ENCODE measurements around the gene KLF3. TPM values are rescaled to one million over a fixed set of nuclear protein-coding genes. Genes with fewer than 3 reads are reported as not detected.
"Not testable (repeated sequence)": the region's sequence is repeated elsewhere in the genome, so short reads cannot be mapped to it uniquely, and the experiment has no call there.

Gene KLF3
- total RNA-seq = 1 to 10 TPM; 4.3 to 5.5 TPM

- H3K27ac Mint-ChIP-seq = peak within 1 kb of the TSS; percentile 78
- no peaks in the 10 kb centered on the region for H3K27me3 Mint-ChIP-seq
- no peaks in the 10 kb centered on the region for H3K36me3 Mint-ChIP-seq (ENCODE audit: low read depth)
- peaks cover 35% of the 10 kb centered on the region for H3K4me1 Mint-ChIP-seq
- H3K9me3 Mint-ChIP-seq = peaks cover 4% of the 10 kb centered on the region
- ATAC-seq (replicated peaks) = peak; percentile 73
- H3K4me3 Mint-ChIP-seq = peak within 1 kb of the TSS; percentile 76
These were observed at the start of gene KLF3 for GRCh38 chr4:38663801-38664705. TSS of gene KLF3 (plus strand) at chr4:38664199. CDS start at chr4:38680626, 16,427 bp downstream.

GRCh38 chr4:38614231-38614630 is 49.8 kb upstream of the KLF3 start:
- no peak overlapping the region for H3K27ac Mint-ChIP-seq
- ATAC-seq (replicated peaks) = no peak
- H3K4me3 Mint-ChIP-seq = no peak overlapping the region
- H3K36me3 Mint-ChIP-seq (ENCODE audit: low read depth) = no peaks in the 10 kb centered on the region
- peaks cover 9% of the 10 kb centered on the region for H3K4me1 Mint-ChIP-seq
- H3K9me3 Mint-ChIP-seq = no peaks in the 10 kb centered on the region
- H3K27me3 Mint-ChIP-seq = no peaks in the 10 kb centered on the region

- Mint-ChIP-seq H3K27me3 (no peaks in the 10 kb centered on the region), H3K4me1 (peaks cover 5% of the 10 kb centered on the region), H3K4me3 (no peak overlapping the region), H3K36me3 (ENCODE audit: low read depth) (no peaks in the 10 kb centered on the region), H3K9me3 (no peaks in the 10 kb centered on the region), H3K27ac (no peak overlapping the region)
- no peak for ATAC-seq (replicated peaks)
These were observed 48.2 kb upstream of the KLF3 start for GRCh38 chr4:38615847-38616246.

GRCh38 chr4:38618505-38618904 is 45.5 kb upstream of the KLF3 start:
- no peak overlapping the region for H3K4me3 Mint-ChIP-seq

GRCh38 chr4:38619316-38619715 is 44.7 kb upstream of the KLF3 start:
- Mint-ChIP-seq H3K4me3 (no peak overlapping the region), H3K4me1 (peaks cover 5% of the 10 kb centered on the region), H3K27ac (no peak overlapping the region), H3K27me3 (no peaks in the 10 kb centered on the region), H3K9me3 (no peaks in the 10 kb centered on the region), H3K36me3 (ENCODE audit: low read depth) (no peaks in the 10 kb centered on the region)
- no peak for ATAC-seq (replicated peaks)

More at GRCh38 chr4:38618505-38618904, 45.5 kb upstream of the KLF3 start:
- H3K9me3 Mint-ChIP-seq = no peaks in the 10 kb centered on the region
- ATAC-seq (replicated peaks) = peak; percentile 95
- no peaks in the 10 kb centered on the region for H3K27me3 Mint-ChIP-seq
- no peaks in the 10 kb centered on the region for H3K36me3 Mint-ChIP-seq (ENCODE audit: low read depth)
- peak overlapping the region; percentile 2 for H3K27ac Mint-ChIP-seq
- H3K4me1 Mint-ChIP-seq = peaks cover 5% of the 10 kb centered on the region

GRCh38 chr4:38620065-38620464 is 43.9 kb upstream of the KLF3 start:
- H3K27me3 Mint-ChIP-seq = no peaks in the 10 kb centered on the region
- no peak for ATAC-seq (replicated peaks)

GRCh38 chr4:38620527-38621027 is 43.4 kb upstream of the KLF3 start:
- H3K4me3 Mint-ChIP-seq = no peak overlapping the region
- H3K27me3 Mint-ChIP-seq = no peaks in the 10 kb centered on the region
- no peaks in the 10 kb centered on the region for H3K9me3 Mint-ChIP-seq
- no peak overlapping the region for H3K27ac Mint-ChIP-seq
- no peaks in the 10 kb centered on the region for H3K36me3 Mint-ChIP-seq (ENCODE audit: low read depth)
- ATAC-seq (replicated peaks) = no peak
- peaks cover 5% of the 10 kb centered on the region for H3K4me1 Mint-ChIP-seq

More at GRCh38 chr4:38620065-38620464, 43.9 kb upstream of the KLF3 start:
- peaks cover 5% of the 10 kb centered on the region for H3K4me1 Mint-ChIP-seq
- no peak overlapping the region for H3K4me3 Mint-ChIP-seq
- H3K9me3 Mint-ChIP-seq = no peaks in the 10 kb centered on the region
- H3K36me3 Mint-ChIP-seq (ENCODE audit: low read depth) = no peaks in the 10 kb centered on the region
- H3K27ac Mint-ChIP-seq = no peak overlapping the region

GRCh38 chr4:38621028-38621684 is 42.8 kb upstream of the KLF3 start:
- H3K4me3 Mint-ChIP-seq = no peak overlapping the region
- ATAC-seq (replicated peaks) = no peak
- H3K36me3 Mint-ChIP-seq (ENCODE audit: low read depth) = no peaks in the 10 kb centered on the region
- H3K27me3 Mint-ChIP-seq = no peaks in the 10 kb centered on the region
- peaks cover 5% of the 10 kb centered on the region for H3K4me1 Mint-ChIP-seq
- no peak overlapping the region for H3K27ac Mint-ChIP-seq
- H3K9me3 Mint-ChIP-seq = no peaks in the 10 kb centered on the region

GRCh38 chr4:38621831-38622230 is 42.2 kb upstream of the KLF3 start:
- Mint-ChIP-seq H3K36me3 (ENCODE audit: low read depth) (no peaks in the 10 kb centered on the region), H3K4me3 (no peak overlapping the region), H3K4me1 (peaks cover 5% of the 10 kb centered on the region), H3K27me3 (no peaks in the 10 kb centered on the region), H3K9me3 (no peaks in the 10 kb centered on the region), H3K27ac (no peak overlapping the region)
- ATAC-seq (replicated peaks) = no peak

GRCh38 chr4:38622340-38622739 is 41.7 kb upstream of the KLF3 start:
- not testable (repeated sequence) for H3K4me1 Mint-ChIP-seq; H3K27me3 Mint-ChIP-seq; ATAC-seq (replicated peaks); H3K9me3 Mint-ChIP-seq; H3K27ac Mint-ChIP-seq; H3K36me3 Mint-ChIP-seq (ENCODE audit: low read depth); H3K4me3 Mint-ChIP-seq

- Mint-ChIP-seq H3K36me3 (ENCODE audit: low read depth) (no peaks in the 10 kb centered on the region), H3K9me3 (no peaks in the 10 kb centered on the region), H3K4me1 (peaks cover 5% of the 10 kb centered on the region), H3K27me3 (no peaks in the 10 kb centered on the region), H3K27ac (no peak overlapping the region), H3K4me3 (no peak overlapping the region)
- ATAC-seq (replicated peaks) = no peak
These were observed 40.7 kb upstream of the KLF3 start for GRCh38 chr4:38623260-38623659.

- no peak for ATAC-seq (replicated peaks)
- H3K36me3 Mint-ChIP-seq (ENCODE audit: low read depth) = no peaks in the 10 kb centered on the region
- no peak overlapping the region for H3K27ac Mint-ChIP-seq
- H3K4me1 Mint-ChIP-seq = no peaks in the 10 kb centered on the region
- no peaks in the 10 kb centered on the region for H3K9me3 Mint-ChIP-seq
- no peak overlapping the region for H3K4me3 Mint-ChIP-seq
- no peaks in the 10 kb centered on the region for H3K27me3 Mint-ChIP-seq
These were observed 39.7 kb upstream of the KLF3 start for GRCh38 chr4:38624311-38624710.

GRCh38 chr4:38625508-38625907 is 38.5 kb upstream of the KLF3 start:
- Mint-ChIP-seq H3K27me3 (no peaks in the 10 kb centered on the region), H3K9me3 (no peaks in the 10 kb centered on the region), H3K36me3 (ENCODE audit: low read depth) (no peaks in the 10 kb centered on the region), H3K27ac (no peak overlapping the region), H3K4me1 (no peaks in the 10 kb centered on the region), H3K4me3 (no peak overlapping the region)
- no peak for ATAC-seq (replicated peaks)

GRCh38 chr4:38626901-38627444 is 37.0 kb upstream of the KLF3 start:
- H3K4me3 Mint-ChIP-seq; H3K36me3 Mint-ChIP-seq (ENCODE audit: low read depth); ATAC-seq (replicated peaks); H3K27ac Mint-ChIP-seq; H3K9me3 Mint-ChIP-seq; H3K27me3 Mint-ChIP-seq; H3K4me1 Mint-ChIP-seq: not testable (repeated sequence)

- H3K27ac Mint-ChIP-seq = no peak overlapping the region
- H3K4me1 Mint-ChIP-seq = peaks cover 3% of the 10 kb centered on the region
- no peak overlapping the region for H3K4me3 Mint-ChIP-seq
- ATAC-seq (replicated peaks) = no peak
- H3K27me3 Mint-ChIP-seq = no peaks in the 10 kb centered on the region
- H3K36me3 Mint-ChIP-seq (ENCODE audit: low read depth) = no peaks in the 10 kb centered on the region
- H3K9me3 Mint-ChIP-seq = peaks cover 3% of the 10 kb centered on the region
These were observed 33.5 kb upstream of the KLF3 start for GRCh38 chr4:38630519-38630918.

Data from activated T-helper 17 cell treated with anti-CD3 and anti-CD28 coated beads, Interleukin-2, amount 50 U/mL, for 72 hours (primary cell).